GM18870 (cell line): ENCODE data around the gene AP2A1.

Experiments
- ATAC-seq: cut with Tn5 transposase; IDR thresholded peaks from one replicate; pipeline ENCODE4 v1.9.1; 2021; ENCODE audit warnings: moderate library complexity; ENCODE audit not compliant: unreplicated experiment

AP2A1 gene

GRCh38 chr19:49854378-49855263 is 87.8 kb downstream of the AP2A1 start:
- ATAC-seq: no peak

GRCh38 chr19:49855277-49855675 is 88.5 kb downstream of the AP2A1 start:
- no peak for ATAC-seq

GRCh38 chr19:49855676-49856573 is 89.1 kb downstream of the AP2A1 start:
- no peak for ATAC-seq

- no peak for ATAC-seq
Observed at GRCh38 chr19:49856574-49857021, 89.8 kb downstream of the AP2A1 start.
